ENCODE data around the gene POU2F2.

The POU2F2 gene

DNA sequence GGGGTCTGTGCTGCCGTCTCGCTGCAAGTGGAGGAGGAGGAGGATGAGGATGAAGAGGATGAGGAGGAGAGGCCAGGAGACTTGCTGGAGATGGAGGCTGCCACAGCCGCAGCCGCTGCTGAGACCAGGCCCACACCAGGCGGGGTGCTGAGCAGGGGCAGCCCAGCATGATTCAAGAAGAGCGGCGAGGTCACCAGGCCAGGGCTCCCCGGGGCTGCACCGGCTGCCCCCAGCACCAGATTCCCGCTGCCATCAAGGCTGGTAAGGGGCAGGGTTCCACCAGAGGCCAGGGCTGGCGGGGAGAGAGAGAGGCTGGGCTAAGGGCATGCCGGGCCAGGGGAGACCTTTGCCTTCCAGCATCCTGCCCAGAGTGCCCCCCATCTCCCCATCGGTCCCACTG is 40.9 kb downstream of the POU2F2 start:
- TF ChIP-seq, protein P1, sequence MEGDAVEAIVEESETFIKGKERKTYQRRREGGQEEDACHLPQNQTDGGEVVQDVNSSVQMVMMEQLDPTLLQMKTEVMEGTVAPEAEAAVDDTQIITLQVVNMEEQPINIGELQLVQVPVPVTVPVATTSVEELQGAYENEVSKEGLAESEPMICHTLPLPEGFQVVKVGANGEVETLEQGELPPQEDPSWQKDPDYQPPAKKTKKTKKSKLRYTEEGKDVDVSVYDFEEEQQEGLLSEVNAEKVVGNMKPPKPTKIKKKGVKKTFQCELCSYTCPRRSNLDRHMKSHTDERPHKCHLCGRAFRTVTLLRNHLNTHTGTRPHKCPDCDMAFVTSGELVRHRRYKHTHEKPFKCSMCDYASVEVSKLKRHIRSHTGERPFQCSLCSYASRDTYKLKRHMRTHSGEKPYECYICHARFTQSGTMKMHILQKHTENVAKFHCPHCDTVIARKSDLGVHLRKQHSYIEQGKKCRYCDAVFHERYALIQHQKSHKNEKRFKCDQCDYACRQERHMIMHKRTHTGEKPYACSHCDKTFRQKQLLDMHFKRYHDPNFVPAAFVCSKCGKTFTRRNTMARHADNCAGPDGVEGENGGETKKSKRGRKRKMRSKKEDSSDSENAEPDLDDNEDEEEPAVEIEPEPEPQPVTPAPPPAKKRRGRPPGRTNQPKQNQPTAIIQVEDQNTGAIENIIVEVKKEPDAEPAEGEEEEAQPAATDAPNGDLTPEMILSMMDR (conservative IDR thresholded peaks at IDR 0.05) = no peak
- no peak overlapping the region for H3K27ac ChIP-seq

DNA sequence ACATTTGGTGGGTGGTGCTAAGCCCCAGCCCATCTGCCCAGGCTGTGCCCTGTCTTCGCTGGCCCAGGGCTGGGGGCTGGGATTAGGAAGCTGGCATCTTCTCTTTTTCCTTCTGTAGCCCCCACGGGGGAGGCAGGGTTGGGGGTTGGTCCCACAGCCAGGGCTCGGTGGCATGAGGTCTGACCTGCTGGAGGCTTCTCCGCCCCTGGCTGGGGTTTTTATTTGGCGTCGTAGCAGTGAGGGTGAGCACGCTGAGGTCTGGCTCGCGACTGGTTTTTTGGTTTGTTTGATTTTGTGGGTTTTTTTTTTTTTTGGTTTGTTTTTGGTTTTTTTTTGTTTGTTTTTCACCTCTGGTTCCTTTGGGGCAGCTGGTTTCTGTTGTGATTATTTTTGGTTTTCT is 41.6 kb downstream of the POU2F2 start:
- TF ChIP-seq, protein P1 (conservative IDR thresholded peaks at IDR 0.05) = no peak
- no peak overlapping the region for H3K27ac ChIP-seq

DNA sequence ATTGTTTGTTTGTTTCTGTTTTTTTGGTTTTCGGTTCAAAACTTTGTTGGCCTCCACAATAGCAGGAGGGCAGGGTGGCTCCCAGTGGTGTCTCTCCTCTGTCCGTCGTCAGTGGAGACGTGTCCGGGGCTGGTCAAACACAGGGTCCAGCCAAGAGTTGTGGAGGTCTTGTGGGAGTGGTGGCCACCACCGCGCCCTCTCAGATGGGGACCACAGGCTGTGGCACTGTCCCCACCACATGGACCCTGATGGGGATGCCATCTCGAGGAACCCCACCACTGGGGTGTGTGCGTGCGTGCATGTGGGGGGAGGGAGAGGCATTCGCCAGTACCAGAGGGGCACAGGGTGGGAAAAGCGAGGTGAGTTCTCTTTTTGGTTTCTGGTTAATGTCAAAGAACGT is 42.5 kb downstream of the POU2F2 start:
- H3K27ac ChIP-seq = no peak overlapping the region
- TF ChIP-seq, protein P1 (conservative IDR thresholded peaks at IDR 0.05) = no peak

GRCh38 chr19:42089191-42089750 is 43.0 kb downstream of the POU2F2 start:
- H3K27ac ChIP-seq = no peak overlapping the region

GRCh38 chr19:42088471-42089190 is 43.6 kb downstream of the POU2F2 start:
- H3K27ac ChIP-seq = no peak overlapping the region

More at GRCh38 chr19:42089191-42089750, 43.0 kb downstream of the POU2F2 start:
- TF ChIP-seq, protein P1 (conservative IDR thresholded peaks at IDR 0.05) = no peak

GRCh38 chr19:42086770-42087550 is 45.3 kb downstream of the POU2F2 start:
- TF ChIP-seq, protein P1 (conservative IDR thresholded peaks at IDR 0.05) = no peak
- no peak overlapping the region for H3K27ac ChIP-seq

More at GRCh38 chr19:42088471-42089190, 43.6 kb downstream of the POU2F2 start:
- TF ChIP-seq, protein P1 (conservative IDR thresholded peaks at IDR 0.05) = no peak

DNA sequence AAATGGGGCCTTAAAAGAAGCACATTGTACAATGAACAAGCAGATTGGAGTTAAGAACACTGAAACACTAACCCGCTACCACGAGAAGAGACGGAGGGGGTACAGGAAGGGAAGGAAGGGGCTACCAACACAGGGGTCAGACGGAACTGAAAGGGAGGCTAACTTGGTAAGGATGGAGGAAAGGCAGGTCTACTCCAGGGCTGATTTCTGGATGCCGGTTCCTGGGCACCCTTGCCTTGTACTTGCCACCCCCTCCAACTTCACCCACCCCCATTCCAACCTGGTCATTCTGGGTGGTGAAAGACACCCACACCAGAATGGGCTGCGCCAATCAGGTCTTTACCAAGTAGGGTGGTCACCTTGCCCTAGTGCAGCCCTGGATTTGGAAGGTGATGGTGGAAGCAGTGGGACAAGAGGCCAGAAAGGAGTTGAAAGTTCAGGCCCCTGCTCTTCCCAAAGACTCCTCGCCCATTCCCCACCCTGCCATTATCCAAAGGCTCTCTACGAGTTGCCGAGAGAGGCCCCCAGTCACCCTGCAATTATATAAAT is 46.0 kb downstream of the POU2F2 start:
- TF ChIP-seq, protein P1 (conservative IDR thresholded peaks at IDR 0.05) = no peak
- no peak overlapping the region for H3K27ac ChIP-seq

Data from VCaP (cell line).